Forelimb muscle (tissue), 1 donor: Measurements from ENCODE around the gene NET1. TPM values are rescaled to one million over a fixed set of nuclear protein-coding genes. Genes with fewer than 3 reads are reported as not detected.
"Not testable (repeated sequence)": the region's sequence is repeated elsewhere in the genome, so short reads cannot be mapped to it uniquely, and the experiment has no call there.

Experiments
- DNase-seq: peaks from one replicate; pipeline ENCODE4 v3.0.0-alpha.2; 2013; ENCODE audit warnings: low read depth
- polyA plus RNA-seq: library from polyadenylated mRNA; unstranded; fragments of 120-200 nt; gene quantifications from one replicate; pipeline ENCODE4 v1.2.1, GENCODE V29; 2013; ENCODE audit not compliant: insufficient read length

NET1 gene
- 95.3 TPM for polyA plus RNA-seq

GRCh38 chr10:5412277-5412941 is at the start of gene NET1:
Gene NET1, plus strand, starts transcription at chr10:5412557. Its CDS starts 136 bp downstream, at chr10:5412693.
- DNase-seq = peak; percentile 63

GRCh38 chr10:5362873-5363272 is 49.5 kb upstream of the NET1 start:
- DNase-seq = no peak

- no peak for DNase-seq
Observed at GRCh38 chr10:5364374-5364773, 48.0 kb upstream of the NET1 start.

- DNase-seq = no peak
Observed at GRCh38 chr10:5364890-5365338, 47.4 kb upstream of the NET1 start, which contains the start of gene UCN3. Gene UCN3, plus strand, starts transcription at chr10:5364966. Its CDS starts 8,755 bp downstream, at chr10:5373721.

DNA sequence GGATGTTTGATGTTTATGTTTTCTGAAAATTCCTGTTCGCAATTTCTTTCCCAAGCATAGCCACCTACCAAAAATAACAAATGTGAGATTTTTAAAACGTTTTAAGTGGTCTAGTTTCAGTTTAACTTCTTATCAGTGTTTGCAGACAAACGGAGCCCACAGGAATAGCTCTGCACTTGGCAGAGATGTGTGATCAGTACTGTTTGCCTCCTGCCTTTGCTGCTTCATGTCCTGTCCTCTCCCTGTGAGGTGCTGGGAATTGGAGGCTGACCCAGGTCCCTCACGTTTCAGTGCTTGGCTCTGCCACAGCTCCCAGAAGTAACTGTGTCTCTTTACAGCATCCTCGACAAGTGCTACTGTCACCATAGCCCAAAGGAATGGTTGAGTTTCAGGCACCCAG is 46.4 kb upstream of the NET1 start:
- no peak for DNase-seq

- no peak for DNase-seq
Observed at GRCh38 chr10:5369362-5370158, 42.8 kb upstream of the NET1 start.

DNA sequence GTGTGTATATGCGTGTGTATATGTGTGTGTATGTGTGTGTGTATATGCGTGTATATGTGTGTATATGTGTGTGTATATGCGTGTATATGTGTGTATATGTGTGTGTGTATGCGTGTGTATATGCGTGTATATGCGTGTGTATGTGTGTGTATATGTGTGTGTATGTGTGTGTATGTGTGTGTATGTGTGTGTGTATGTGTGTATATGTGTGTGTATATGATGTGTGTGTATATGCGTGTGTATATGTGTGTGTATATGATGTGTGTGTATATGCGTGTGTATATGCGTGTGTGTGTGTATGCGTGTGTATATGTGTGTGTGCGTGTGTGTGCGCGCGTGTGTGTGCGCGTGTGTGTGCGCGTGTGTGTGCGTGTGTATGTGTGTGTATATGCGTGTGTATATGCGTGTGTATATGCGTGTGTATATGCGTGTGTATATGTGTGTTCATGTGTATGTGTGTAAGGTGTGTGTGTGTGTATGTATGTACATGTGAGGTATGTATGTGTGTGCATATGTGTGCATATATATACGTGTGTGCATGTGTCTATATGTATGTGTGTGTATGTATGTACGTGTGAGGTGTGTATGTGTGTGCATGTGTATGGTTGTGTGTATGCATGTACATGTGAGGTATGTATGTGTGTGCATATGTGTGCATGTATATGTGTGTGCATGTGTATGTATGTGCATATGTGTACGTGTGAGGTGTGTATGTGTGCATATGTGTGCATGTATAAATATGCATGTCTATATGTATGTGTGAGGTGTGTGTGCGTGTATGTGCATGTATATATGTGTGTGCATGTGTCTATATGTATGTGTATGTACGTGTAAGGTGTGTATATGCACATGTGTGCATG is 41.6 kb upstream of the NET1 start:
- no peak for DNase-seq

GRCh38 chr10:5373307-5373706 is 39.0 kb upstream of the NET1 start:
- no peak for DNase-seq

DNA sequence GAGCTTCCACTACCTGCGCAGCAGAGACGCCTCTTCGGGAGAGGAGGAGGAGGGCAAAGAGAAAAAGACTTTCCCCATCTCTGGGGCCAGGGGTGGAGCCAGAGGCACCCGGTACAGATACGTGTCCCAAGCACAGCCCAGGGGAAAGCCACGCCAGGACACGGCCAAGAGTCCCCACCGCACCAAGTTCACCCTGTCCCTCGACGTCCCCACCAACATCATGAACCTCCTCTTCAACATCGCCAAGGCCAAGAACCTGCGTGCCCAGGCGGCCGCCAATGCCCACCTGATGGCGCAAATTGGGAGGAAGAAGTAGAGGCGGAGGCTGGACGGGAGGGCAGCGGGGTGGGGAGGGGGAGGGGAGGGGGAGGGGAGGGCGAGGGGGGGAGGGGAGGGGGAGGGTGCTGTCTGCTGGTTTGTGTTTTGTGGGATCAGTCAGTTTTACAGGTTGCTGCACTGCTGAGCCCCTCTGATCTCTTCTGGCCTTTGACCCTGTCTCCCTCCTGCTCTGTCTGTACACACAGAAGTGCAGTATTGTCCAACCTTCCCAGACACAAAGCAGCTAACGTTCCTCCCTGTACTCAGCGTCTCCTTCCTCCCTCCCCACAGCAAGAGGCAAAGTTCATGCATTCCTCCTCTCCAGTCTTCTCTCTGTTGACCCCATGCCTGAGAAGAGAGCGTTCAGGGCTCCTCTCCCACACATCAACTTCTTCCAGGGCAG is 38.3 kb upstream of the NET1 start:
- DNase-seq = no peak

DNA sequence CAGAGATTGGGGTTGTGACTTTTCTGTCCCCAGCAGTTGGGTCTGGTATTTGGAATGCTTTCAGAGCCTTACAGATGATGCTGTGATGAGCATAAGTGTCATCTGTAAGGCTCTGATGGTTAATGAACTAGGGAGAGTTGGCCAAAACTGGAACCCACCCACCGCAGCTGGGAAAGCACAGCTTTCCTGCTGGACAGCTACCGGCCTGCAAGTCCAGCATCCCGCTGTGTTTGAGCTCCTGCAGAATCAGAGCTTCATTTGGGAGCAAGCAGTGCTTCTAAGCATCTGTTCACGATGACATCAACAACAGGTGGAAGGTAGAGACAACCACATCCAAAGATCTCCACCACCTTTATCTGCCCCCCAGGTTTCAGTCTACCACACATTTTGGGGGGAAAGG is 35.9 kb upstream of the NET1 start:
- no peak for DNase-seq

GRCh38 chr10:5379202-5379601 is 33.2 kb upstream of the NET1 start:
- DNase-seq = not testable (repeated sequence)

GRCh38 chr10:5380395-5380794 is 32.0 kb upstream of the NET1 start:
- not testable (repeated sequence) for DNase-seq

DNA sequence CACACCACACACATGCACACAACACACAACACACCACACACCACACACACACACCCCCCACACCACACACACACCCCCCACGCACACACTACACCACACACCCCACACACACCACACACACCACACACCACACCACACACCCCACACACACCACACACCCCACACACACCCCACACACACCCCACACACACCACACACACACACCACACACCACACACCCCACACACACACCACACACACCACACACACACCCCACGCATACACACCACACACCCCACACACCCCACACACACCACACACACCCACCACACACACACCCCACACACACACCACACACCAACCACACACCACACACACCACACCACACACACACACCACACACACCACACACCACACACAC is 31.2 kb upstream of the NET1 start:
- DNase-seq = no peak

DNA sequence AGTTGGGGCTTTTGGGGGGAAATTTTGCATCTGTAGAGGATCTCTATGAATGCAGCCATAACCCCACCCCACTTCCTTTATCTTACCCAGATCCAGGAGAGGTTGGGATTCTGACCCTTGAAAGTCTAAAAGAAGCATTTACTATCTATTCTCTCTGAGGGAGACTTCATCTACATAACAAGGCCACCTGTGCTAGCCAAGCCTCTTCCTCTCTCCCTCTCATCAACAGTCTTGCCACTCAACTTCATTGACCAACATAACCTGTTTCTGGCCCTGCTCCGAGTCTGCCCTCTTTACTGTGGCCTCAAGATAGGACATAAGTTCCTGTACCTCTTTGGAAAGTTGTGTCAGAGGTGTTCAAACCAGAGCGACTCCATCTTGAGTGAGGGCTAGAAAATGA is 27.1 kb upstream of the NET1 start:
- no peak for DNase-seq

- no peak for DNase-seq
Observed at GRCh38 chr10:5387169-5387568, 25.2 kb upstream of the NET1 start.

GRCh38 chr10:5390607-5391205 is 21.7 kb upstream of the NET1 start:
- DNase-seq = no peak

DNA sequence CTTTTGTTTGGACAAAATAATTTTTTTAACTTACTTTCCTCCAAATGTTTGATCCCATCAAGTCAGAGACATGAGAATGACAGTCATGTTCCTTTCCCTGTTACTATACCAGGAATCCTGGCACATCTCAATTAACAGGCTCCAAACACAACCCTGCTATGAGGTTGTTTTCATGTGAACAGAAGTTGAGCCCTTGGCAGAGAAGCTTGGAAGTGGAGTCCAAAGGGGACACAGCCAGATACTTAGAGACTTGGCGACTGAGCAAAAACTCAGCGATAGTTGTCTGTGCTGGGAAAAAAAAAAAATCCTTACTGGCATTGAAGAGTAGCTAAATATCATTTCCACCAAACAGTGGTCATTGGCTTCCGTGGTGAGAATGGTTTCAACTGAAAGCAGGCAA is 20.6 kb upstream of the NET1 start:
- no peak for DNase-seq

GRCh38 chr10:5393529-5393928 is 18.8 kb upstream of the NET1 start:
- no peak for DNase-seq

- DNase-seq = no peak
Observed at GRCh38 chr10:5395168-5395567, 17.2 kb upstream of the NET1 start.

DNA sequence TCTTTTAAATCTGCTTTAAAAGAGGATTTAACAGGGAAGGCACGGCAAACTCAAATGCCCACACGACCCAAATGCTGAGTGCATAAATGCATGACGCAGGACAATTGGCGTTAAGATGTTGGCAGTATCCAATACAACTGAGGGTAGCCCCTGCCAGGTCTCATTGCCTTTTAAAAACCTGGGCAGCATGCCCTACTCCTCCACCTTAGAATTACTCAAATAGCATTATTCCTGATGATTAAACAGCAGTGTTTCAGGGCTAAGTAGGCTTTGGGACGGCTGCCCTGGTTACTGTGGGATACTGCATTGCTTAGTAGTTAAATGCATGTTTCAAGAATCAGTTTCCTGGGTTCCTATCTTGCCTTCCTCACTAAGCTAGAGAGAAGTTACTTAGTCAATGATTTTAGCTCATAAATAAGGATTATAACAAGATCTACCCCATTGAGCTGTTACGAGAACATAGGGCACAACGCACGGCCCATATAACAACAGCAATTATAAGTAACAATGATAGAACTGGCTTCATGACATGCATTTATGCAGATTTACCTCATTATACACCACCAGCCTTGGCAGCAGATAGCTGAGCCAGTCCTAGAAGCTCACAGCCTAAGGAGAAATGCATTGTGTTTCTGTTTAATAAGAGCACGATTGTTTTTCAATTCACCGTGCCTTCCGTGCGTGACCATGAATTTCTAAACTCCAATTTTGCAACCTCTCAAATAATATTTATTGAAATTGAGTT is 15.6 kb upstream of the NET1 start:
- no peak for DNase-seq
